Pancreas (tissue), 10 donors: ENCODE results near the gene ARRB2. TPM values are rescaled to one million over a fixed set of nuclear protein-coding genes. Genes with fewer than 3 reads are reported as not detected.

Experiments used
- ATAC-seq, 4 donors: fragments of 200-7000 bp; cut with Tn5 transposase; one replicate each; pipeline versions ENCODE4 v1.8.0 to v1.9.1; 2020; ENCODE audit warnings: mild to moderate bottlenecking in 4 of 4, moderate library complexity in 4 of 4
- DNase-seq, 6 donors: peaks; one replicate each; pipeline ENCODE4 v3.0.0-alpha.2; 2020
- FAIRE-seq: peaks from 2 replicates; lab custom pipeline; 2012; peaks lifted over from hg19 to GRCh38; lab: Jason Lieb, UNC
- H3K27ac ChIP-seq, 4 donors: fragments of 200-600 bp; sonication (generic); 1 replicate in 3 of 4; 2 replicates in 1 of 4; pipeline versions ENCODE4 v1.5.0 to v1.8.0; 2020
- H3K27me3 ChIP-seq, 4 donors: fragments of 200-600 bp; one replicate each; pipeline ENCODE4 v1.8.0; 2021
- H3K36me3 ChIP-seq, 3 donors: fragments of 200-600 bp; sonication (generic) in 1 of 3; one replicate each; pipeline versions ENCODE4 v1.5.0 to v1.8.0; 2020 to 2021
- H3K4me1 ChIP-seq, 3 donors: fragments of 200-600 bp; one replicate each; pipeline ENCODE4 v1.8.0; 2021
- H3K4me3 ChIP-seq, 4 donors: fragments of 200-600 bp; sonication (generic) in 2 of 4; one replicate each; pipeline versions ENCODE4 v1.5.0 to v1.8.0; 2020 to 2021
- H3K9me3 ChIP-seq, 4 donors: fragments of 200-600 bp; one replicate each; pipeline ENCODE4 v1.8.0; 2021
- WGBS, 2 donors: extraction: QIAGEN DNeasy Blood & Tissue Kit; methylation state at CpG; one replicate each; pipeline ENCODE4 v1.1.7; 2013; 5-methylcytosine and 5-hydroxymethylcytosine counted together
- intact Hi-C, 3 donors: fragments of 100-400 bp; cut with DNase I; formaldehyde crosslinking; loops; one replicate each; pipeline versions ENCODE4 v1.11.1 to v1.14.2; 2022
- polyA plus RNA-seq, 2 donors: library from polyadenylated mRNA; stranded (reverse); fragments of 200-250 nt; gene quantifications; one replicate each; pipeline ENCODE4 v1.2.3, GENCODE V29; 2013
- total RNA-seq, 6 donors: library from RNA; stranded (reverse); fragmentation: NEBNext Ultra II Directional in 4 of 6; extraction: Animal tissue kit (Norgen Biotek cat#: 25700) in 4 of 6; gene quantifications; one replicate each; pipeline versions ENCODE4 v1.2.1 to v1.2.4, GENCODE V29; 2021 to 2023
- TF ChIP-seq, protein P1 (sequence below), 4 donors: fragments of 200-600 bp; sonication (generic) in 3 of 4; IDR thresholded peaks; one replicate each; pipeline versions ENCODE4 v1.5.0 to v1.8.0; 2021; ENCODE audit warnings: antibody characterized with exemption in 4 of 4
- donor health status: healthy with polysubstance abuse.
- donor health status: DM: no; HTN: no; CAD: no; lungs with moderate emphysema.
- donor health status: DM: no; HTN: no; CAD: no.
- donor health status: control.
- donor health status: control.
- donor health status: Bipolar disorder and iron deficiency.
- donor health status: DM: yes; HTN: yes; CAD: no.
- donor health status: DM: no; HTN: no; CAD: no.
- donor health status: DM: no; HTN: no; CAD: no.
- donor health status: DM: yes; HTN: yes; CAD: no.

The ARRB2 gene
- total and polyA plus RNA-seq, 8 donors, result 11.2 to 49.6 (median 19.5) TPM

GRCh38 chr17:4673986-4674684 lies 36.3 kb upstream of the ARRB2 start:
- no peaks in the 10 kb centered on the region for H3K27me3 ChIP-seq
- intact Hi-C loops, result no loop called here
- WGBS, 2 donors, result 91 to 93% methylated on average over 23 to 27 of the region's 27 CpGs
- DNase-seq (no peak), FAIRE-seq (no peak), ATAC-seq (no peak)
- no peak overlapping the region for H3K4me3 ChIP-seq
- H3K27ac ChIP-seq, result no peak overlapping the region
- H3K36me3 ChIP-seq, result peaks cover 0 to 50% (median 21%) of the 10 kb centered on the region in 3 donors
- no peaks in the 10 kb centered on the region for H3K4me1 ChIP-seq
- no peaks in the 10 kb centered on the region for H3K9me3 ChIP-seq
- TF ChIP-seq, protein P1, sequence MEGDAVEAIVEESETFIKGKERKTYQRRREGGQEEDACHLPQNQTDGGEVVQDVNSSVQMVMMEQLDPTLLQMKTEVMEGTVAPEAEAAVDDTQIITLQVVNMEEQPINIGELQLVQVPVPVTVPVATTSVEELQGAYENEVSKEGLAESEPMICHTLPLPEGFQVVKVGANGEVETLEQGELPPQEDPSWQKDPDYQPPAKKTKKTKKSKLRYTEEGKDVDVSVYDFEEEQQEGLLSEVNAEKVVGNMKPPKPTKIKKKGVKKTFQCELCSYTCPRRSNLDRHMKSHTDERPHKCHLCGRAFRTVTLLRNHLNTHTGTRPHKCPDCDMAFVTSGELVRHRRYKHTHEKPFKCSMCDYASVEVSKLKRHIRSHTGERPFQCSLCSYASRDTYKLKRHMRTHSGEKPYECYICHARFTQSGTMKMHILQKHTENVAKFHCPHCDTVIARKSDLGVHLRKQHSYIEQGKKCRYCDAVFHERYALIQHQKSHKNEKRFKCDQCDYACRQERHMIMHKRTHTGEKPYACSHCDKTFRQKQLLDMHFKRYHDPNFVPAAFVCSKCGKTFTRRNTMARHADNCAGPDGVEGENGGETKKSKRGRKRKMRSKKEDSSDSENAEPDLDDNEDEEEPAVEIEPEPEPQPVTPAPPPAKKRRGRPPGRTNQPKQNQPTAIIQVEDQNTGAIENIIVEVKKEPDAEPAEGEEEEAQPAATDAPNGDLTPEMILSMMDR (IDR thresholded peaks at IDR 0.05), result no peak

DNA sequence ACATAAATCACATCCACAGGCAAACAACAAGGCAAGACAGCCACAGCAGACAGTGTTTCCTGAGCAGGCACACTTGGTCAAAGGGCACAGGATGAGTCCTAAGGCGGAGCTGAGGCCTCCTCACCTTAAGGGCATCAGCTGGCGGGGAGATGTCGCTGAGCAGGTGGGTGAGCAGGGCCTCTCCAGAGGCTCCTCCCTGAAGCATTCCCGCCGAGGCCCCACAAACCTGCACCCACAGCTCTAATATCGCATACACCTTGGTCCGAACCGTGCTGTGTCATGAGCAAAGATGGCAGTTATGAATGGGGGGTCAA lies 35.8 kb upstream of the ARRB2 start:
- FAIRE-seq, result no peak
- H3K36me3 ChIP-seq, result peaks cover 0 to 50% (median 21%) of the 10 kb centered on the region in 3 donors
- 90 to 95% methylated on average over 7 to 8 of the region's 8 CpGs for WGBS, 2 donors

GRCh38 chr17:4675791-4676190 lies 34.6 kb upstream of the ARRB2 start:
- TF ChIP-seq, protein P1 (IDR thresholded peaks at IDR 0.05), result no peak
- FAIRE-seq (no peak), DNase-seq (no peak), ATAC-seq (no peak)
- WGBS, 2 donors, result 95 to 96% methylated on average over 10 of the region's 10 CpGs
- Histone ChIP-seq H3K4me3 (no peak overlapping the region), H3K27me3 (no peaks in the 10 kb centered on the region), H3K27ac (no peak overlapping the region), H3K4me1 (no peaks in the 10 kb centered on the region), H3K9me3 (no peaks in the 10 kb centered on the region), H3K36me3 (peaks cover 0 to 52% (median 21%) of the 10 kb centered on the region in 3 donors)
- intact Hi-C loops, result no loop called here

More for the DNA sequence above, 35.8 kb upstream of the ARRB2 start:
- Histone ChIP-seq H3K27ac (no peak overlapping the region), H3K4me1 (no peaks in the 10 kb centered on the region), H3K27me3 (no peaks in the 10 kb centered on the region), H3K9me3 (no peaks in the 10 kb centered on the region), H3K4me3 (no peak overlapping the region)
- DNase-seq (no peak), ATAC-seq (no peak)
- TF ChIP-seq, protein P1 (IDR thresholded peaks at IDR 0.05), result no peak
- intact Hi-C loops, result no loop called here

- WGBS, 2 donors, result 82 to 88% methylated on average over 7 of the region's 7 CpGs
- TF ChIP-seq, protein P1 (IDR thresholded peaks at IDR 0.05), result no peak
- intact Hi-C loops, result no loop called here
- H3K9me3 ChIP-seq, result no peaks in the 10 kb centered on the region
- FAIRE-seq, result no peak
- H3K36me3 ChIP-seq, result peaks cover 0 to 49% (median 21%) of the 10 kb centered on the region in 3 donors
- H3K4me3 ChIP-seq, result no peak overlapping the region
- H3K4me1 ChIP-seq, result no peaks in the 10 kb centered on the region
- no peak for DNase-seq
- no peak for ATAC-seq
- no peaks in the 10 kb centered on the region for H3K27me3 ChIP-seq
- no peak overlapping the region for H3K27ac ChIP-seq
Observed at GRCh38 chr17:4676791-4677190, 33.6 kb upstream of the ARRB2 start.

GRCh38 chr17:4678448-4679026 lies 31.9 kb upstream of the ARRB2 start:
- DNase-seq, result no peak

More at GRCh38 chr17:4678448-4679026, 31.9 kb upstream of the ARRB2 start:
- WGBS, 2 donors, result 63% methylated on average over 14 of the region's 14 CpGs
- Histone ChIP-seq H3K9me3 (no peaks in the 10 kb centered on the region), H3K4me1 (no peaks in the 10 kb centered on the region), H3K36me3 (peaks cover 0 to 49% (median 21%) of the 10 kb centered on the region in 3 donors), H3K4me3 (no peak overlapping the region), H3K27ac (no peak overlapping the region), H3K27me3 (no peaks in the 10 kb centered on the region)
- peak in 3 of 4 donors; percentile 9 to 44 (median 39) for ATAC-seq
- intact Hi-C loops, result no loop called here
- TF ChIP-seq, protein P1 (IDR thresholded peaks at IDR 0.05), result no peak
- no peak for FAIRE-seq
